DOHH2 (cell line): ENCODE data around the gene PRKD2.

Experiments used
- H3F3A ChIP-seq: fragments of 200-600 bp; sonication (generic), shearing (Covaris generic); 2 replicates; pipeline ENCODE4 v1.6.0; 2016; ENCODE audit warnings: antibody characterized with exemption, mild to moderate bottlenecking; ENCODE audit not compliant: control insufficient read depth, insufficient read depth
- H3K27ac ChIP-seq: fragments of 200-600 bp; sonication (generic); 2 replicates; pipeline ENCODE4 v1.5.1; 2014; ENCODE audit warnings: low read depth, mild to moderate bottlenecking, low read length, moderate library complexity
- H3K27me3 ChIP-seq: fragments of 200-600 bp; sonication (generic); 2 replicates; pipeline ENCODE4 v1.6.1; 2014; ENCODE audit warnings: mild to moderate bottlenecking, low read length, mixed read lengths; ENCODE audit not compliant: control insufficient read depth
- H3K36me3 ChIP-seq: fragments of 200-600 bp; sonication (generic); 2 replicates; pipeline ENCODE4 v1.6.1; 2014; ENCODE audit warnings: mild to moderate bottlenecking, low read length, moderate library complexity, mixed read lengths; ENCODE audit not compliant: control insufficient read depth
- H3K4me1 ChIP-seq: fragments of 200-600 bp; sonication (generic); 2 replicates; pipeline ENCODE4 v1.6.1; 2014; ENCODE audit warnings: mild to moderate bottlenecking, low read length, mixed read lengths; ENCODE audit not compliant: control insufficient read depth
- H3K4me2 ChIP-seq: fragments of 200-600 bp; sonication (generic); 2 replicates; pipeline ENCODE4 v1.6.0; 2014; ENCODE audit warnings: mild to moderate bottlenecking, low read length, moderate library complexity
- H3K4me3 ChIP-seq: fragments of 200-600 bp; sonication (generic); 2 replicates; pipeline ENCODE4 v1.5.1; 2014; ENCODE audit warnings: mild to moderate bottlenecking, low read length, mixed read lengths
- H3K79me2 ChIP-seq: fragments of 200-600 bp; sonication (generic); 2 replicates; pipeline ENCODE4 v1.6.1; 2014; ENCODE audit warnings: mild to moderate bottlenecking, low read length, mixed read lengths; ENCODE audit not compliant: control insufficient read depth
- H3K9me2 ChIP-seq: fragments of 200-600 bp; sonication (generic); replicated peaks from 2 replicates; pipeline ENCODE4 v1.6.1; 2014; ENCODE audit warnings: mild to moderate bottlenecking, low read length, mixed read lengths; ENCODE audit not compliant: control insufficient read depth
- H3K9me3 ChIP-seq: fragments of 200-600 bp; sonication (generic); 2 replicates; pipeline ENCODE4 v1.6.1; 2014; ENCODE audit warnings: antibody characterized with exemption, low read length, mixed read lengths; ENCODE audit not compliant: control insufficient read depth, insufficient read depth
- H4K20me1 ChIP-seq: fragments of 200-600 bp; sonication (generic); 2 replicates; pipeline ENCODE4 v1.6.0; 2014; ENCODE audit warnings: low read depth, mild to moderate bottlenecking, antibody characterized with exemption, low read length, moderate library complexity; ENCODE audit not compliant: control insufficient read depth, insufficient read depth
- EZH2phosphoT487 ChIP-seq: fragments of 200-600 bp; sonication (generic); IDR thresholded peaks from 2 replicates; pipeline ENCODE4 v1.6.1; 2017; ENCODE audit warnings: borderline replicate concordance, mild to moderate bottlenecking, antibody characterized with exemption, low read length, moderate library complexity, mixed read lengths
- TF ChIP-seq, protein P1 (sequence below): fragments of 200-600 bp; sonication (generic); IDR thresholded peaks from one replicate; pipeline ENCODE4 v1.5.1; 2014; ENCODE audit warnings: antibody characterized with exemption, mild to moderate bottlenecking, low read depth, low read length; ENCODE audit not compliant: poor library complexity, severe bottlenecking

Gene PRKD2

DNA sequence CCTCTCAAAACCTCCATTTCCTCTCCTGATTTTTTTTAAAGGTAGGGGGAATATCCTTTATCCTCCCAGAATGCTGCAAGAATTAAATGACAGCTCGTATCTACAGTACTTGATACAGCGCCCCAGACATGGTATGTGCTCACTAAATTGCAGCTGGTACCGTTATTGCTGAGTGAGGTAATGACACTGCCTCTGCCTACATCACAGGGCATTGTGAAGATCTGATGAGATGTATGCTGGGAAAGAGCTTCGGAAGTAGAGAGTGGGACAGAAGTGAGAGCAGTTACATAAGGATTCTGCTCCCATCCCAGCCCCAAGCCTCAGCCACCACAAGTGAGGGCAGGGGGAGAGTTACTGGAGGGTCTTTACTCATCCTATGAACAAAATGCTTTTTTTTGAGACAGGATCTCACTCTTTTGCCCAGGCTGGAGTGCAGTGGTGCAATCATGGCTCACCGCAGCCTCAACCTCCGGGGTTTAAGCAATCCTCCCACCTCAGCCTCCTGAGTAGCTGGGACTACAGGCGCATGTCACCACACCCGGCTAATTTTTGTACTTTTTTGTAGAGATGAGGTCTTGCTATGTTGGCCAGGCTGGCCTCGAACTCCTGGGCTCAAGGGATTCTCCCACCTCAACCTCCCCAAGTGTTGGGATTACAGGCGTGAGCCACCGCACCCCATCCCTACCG is 27.2 kb upstream of the PRKD2 start:
- Histone ChIP-seq H4K20me1 (peaks cover 29% of the 10 kb centered on the region), H3K4me3 (peak overlapping the region; percentile 92), H3K9me3 (no peaks in the 10 kb centered on the region), H3K79me2 (peaks cover 78% of the 10 kb centered on the region), H3F3A (peaks cover 5% of the 10 kb centered on the region; the same call in 1 of the 2 replicates), H3K27me3 (no peaks in the 10 kb centered on the region), H3K9me2 (no peaks in the 10 kb centered on the region), H3K4me1 (peaks cover 28% of the 10 kb centered on the region), H3K4me2 (peak overlapping the region; percentile 95), H3K36me3 (peaks cover 56% of the 10 kb centered on the region), H3K27ac (no peak overlapping the region)
- TF ChIP-seq, protein P1, sequence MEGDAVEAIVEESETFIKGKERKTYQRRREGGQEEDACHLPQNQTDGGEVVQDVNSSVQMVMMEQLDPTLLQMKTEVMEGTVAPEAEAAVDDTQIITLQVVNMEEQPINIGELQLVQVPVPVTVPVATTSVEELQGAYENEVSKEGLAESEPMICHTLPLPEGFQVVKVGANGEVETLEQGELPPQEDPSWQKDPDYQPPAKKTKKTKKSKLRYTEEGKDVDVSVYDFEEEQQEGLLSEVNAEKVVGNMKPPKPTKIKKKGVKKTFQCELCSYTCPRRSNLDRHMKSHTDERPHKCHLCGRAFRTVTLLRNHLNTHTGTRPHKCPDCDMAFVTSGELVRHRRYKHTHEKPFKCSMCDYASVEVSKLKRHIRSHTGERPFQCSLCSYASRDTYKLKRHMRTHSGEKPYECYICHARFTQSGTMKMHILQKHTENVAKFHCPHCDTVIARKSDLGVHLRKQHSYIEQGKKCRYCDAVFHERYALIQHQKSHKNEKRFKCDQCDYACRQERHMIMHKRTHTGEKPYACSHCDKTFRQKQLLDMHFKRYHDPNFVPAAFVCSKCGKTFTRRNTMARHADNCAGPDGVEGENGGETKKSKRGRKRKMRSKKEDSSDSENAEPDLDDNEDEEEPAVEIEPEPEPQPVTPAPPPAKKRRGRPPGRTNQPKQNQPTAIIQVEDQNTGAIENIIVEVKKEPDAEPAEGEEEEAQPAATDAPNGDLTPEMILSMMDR: no peak
- TF ChIP-seq EZH2phosphoT487: no peak

DNA sequence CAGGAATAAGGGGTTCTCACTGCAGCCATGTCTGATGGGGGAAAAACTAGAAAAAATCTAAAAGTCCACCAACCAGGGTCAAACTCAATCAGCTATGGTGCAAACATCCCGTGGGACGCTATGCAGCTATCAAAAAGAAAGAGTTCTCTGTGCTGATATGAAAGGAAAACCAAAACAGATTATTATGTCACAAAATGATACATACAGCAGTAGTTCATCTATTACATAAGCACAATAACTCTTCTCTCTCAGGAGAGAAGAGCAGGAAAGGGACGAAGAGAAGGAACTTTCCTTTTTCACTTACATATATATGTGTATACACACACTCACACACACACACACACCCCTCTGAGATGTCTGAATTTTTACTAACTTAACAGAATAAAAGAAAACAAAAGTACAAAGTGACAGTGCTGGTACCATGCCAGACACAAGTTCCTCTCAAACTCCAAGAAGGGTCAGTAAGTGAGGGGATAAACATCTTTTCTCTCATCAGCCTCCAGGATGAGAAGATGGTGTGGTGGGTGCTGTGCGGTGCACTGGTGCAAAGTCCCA is 26.1 kb upstream of the PRKD2 start:
- Histone ChIP-seq H3K4me2 (peak overlapping the region; percentile 6; the same call in 1 of the 2 replicates), H3K4me3 (no peak overlapping the region), H3K79me2 (peaks cover 90% of the 10 kb centered on the region), H3K9me3 (no peaks in the 10 kb centered on the region), H3K4me1 (peaks cover 28% of the 10 kb centered on the region), H3K36me3 (peaks cover 61% of the 10 kb centered on the region), H3K27me3 (no peaks in the 10 kb centered on the region), H4K20me1 (peaks cover 29% of the 10 kb centered on the region), H3F3A (peaks cover 5% of the 10 kb centered on the region; the same call in 1 of the 2 replicates), H3K9me2 (no peaks in the 10 kb centered on the region), H3K27ac (no peak overlapping the region)
- TF ChIP-seq, protein P1: no peak
- TF ChIP-seq EZH2phosphoT487: no peak

DNA sequence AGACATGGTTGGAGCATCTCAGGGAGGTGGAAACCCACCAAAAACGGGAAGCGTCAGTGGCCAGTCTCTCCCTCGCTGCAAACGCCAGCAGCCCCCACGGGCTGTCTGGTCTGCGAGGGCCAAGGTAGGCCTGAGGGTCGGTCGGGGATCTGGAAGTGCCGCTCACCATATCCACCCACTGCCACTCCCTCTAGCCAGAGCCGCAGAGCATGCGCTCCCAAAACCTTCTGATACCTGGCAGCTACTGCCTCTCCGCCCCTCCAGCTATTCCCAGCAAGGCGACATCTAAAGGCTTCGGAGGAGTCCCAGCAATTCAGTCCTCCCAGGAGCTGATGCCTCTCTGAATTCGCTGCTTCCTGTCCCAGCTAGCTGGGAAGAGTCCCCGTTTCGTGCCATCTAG is 24.5 kb upstream of the PRKD2 start:
- no peaks in the 10 kb centered on the region for H3K9me3 ChIP-seq
- no peaks in the 10 kb centered on the region for H3K9me2 ChIP-seq
- no peaks in the 10 kb centered on the region for H3F3A ChIP-seq
- no peak overlapping the region for H3K4me2 ChIP-seq
- H3K27me3 ChIP-seq: no peaks in the 10 kb centered on the region
- peaks cover 96% of the 10 kb centered on the region for H3K79me2 ChIP-seq
- H4K20me1 ChIP-seq: peaks cover 29% of the 10 kb centered on the region; the same call in 1 of the 2 replicates
- H3K4me3 ChIP-seq: no peak overlapping the region
- no peak for TF ChIP-seq EZH2phosphoT487
- TF ChIP-seq, protein P1: no peak
- H3K4me1 ChIP-seq: peaks cover 18% of the 10 kb centered on the region
- no peak overlapping the region for H3K27ac ChIP-seq
- peaks cover 75% of the 10 kb centered on the region for H3K36me3 ChIP-seq
